WTC11 (cell line): ENCODE measurements around the gene MTM1. TPM values are rescaled to one million over a fixed set of nuclear protein-coding genes. Genes with fewer than 3 reads are reported as not detected.
A peak's percentile ranks its signal among the peaks of the same experiment; 100 is the strongest.

ENCODE experiments used
- ATAC-seq: fragments of 200-7000 bp; cut with Tn5 transposase; 2 replicates; pipeline ENCODE4 v1.10.0; 2021; ENCODE audit warnings: mild to moderate bottlenecking, moderate library complexity
- CTCF ChIA-PET: fragments of 300-600 bp; sonication (Branson Sonifier 250); formaldehyde crosslinking; loops from one replicate; lab custom pipeline; 2021; ENCODE audit warnings: antibody characterized with exemption; lab: Charles Lee
- POLR2A ChIA-PET: fragments of 350-600 bp; sonication (Branson Sonifier 250); formaldehyde crosslinking; loops from one replicate; lab custom pipeline; 2021; ENCODE audit warnings: antibody characterized with exemption; lab: Charles Lee
- DNase-seq: peaks from one replicate; pipeline ENCODE4 v3.0.0; 2021; ENCODE audit warnings: low spot score
- H3K27ac Mint-ChIP-seq: 2 replicates; pipeline ENCODE4 v1.8.0; 2021; ENCODE audit warnings: mixed read lengths
- H3K27me3 Mint-ChIP-seq: 2 replicates; pipeline ENCODE4 v1.8.0; 2021; ENCODE audit warnings: low read depth, mild to moderate bottlenecking, moderate library complexity, mixed read lengths
- H3K36me3 Mint-ChIP-seq: 2 replicates; pipeline ENCODE4 v1.8.0; 2021; ENCODE audit warnings: mixed read lengths
- H3K4me1 Mint-ChIP-seq: 2 replicates; pipeline ENCODE4 v1.8.0; 2022; ENCODE audit warnings: mixed read lengths
- H3K4me3 Mint-ChIP-seq: 2 replicates; pipeline ENCODE4 v1.8.0; 2021; ENCODE audit warnings: mild to moderate bottlenecking, moderate library complexity, mixed read lengths
- H3K9me3 Mint-ChIP-seq: 2 replicates; pipeline ENCODE4 v1.8.0; 2021; ENCODE audit warnings: mixed read lengths
- CREB1 ChIP-seq: sonication (generic); formaldehyde crosslinking; IDR thresholded peaks from 2 replicates; pipeline ENCODE4 v1.8.0; 2023; ENCODE audit warnings: mild to moderate bottlenecking, missing genetic modification reagents
- CREM ChIP-seq: sonication (generic); formaldehyde crosslinking; IDR thresholded peaks from 2 replicates; pipeline ENCODE4 v1.8.1; 2022; ENCODE audit warnings: mild to moderate bottlenecking, missing genetic modification reagents, moderate library complexity
- CTCF ChIP-seq: fragments of 200-600 bp; IDR thresholded peaks from 2 replicates; pipeline ENCODE4 v1.8.0; 2022; ENCODE audit warnings: antibody characterized with exemption
- E2F4 ChIP-seq: sonication (generic); formaldehyde crosslinking; IDR thresholded peaks from 2 replicates; pipeline ENCODE4 v1.8.1; 2022; ENCODE audit warnings: low read depth, mild to moderate bottlenecking, moderate library complexity, missing genetic modification reagents, borderline replicate concordance
- EMX1 ChIP-seq: fragments of 250-450 bp; sonication (Bioruptor Pico); IDR thresholded peaks from 2 replicates; pipeline ENCODE4 v1.8.0; 2021; ENCODE audit warnings: mild to moderate bottlenecking
- FOXP1 ChIP-seq: sonication (generic); formaldehyde crosslinking; IDR thresholded peaks from 2 replicates; pipeline ENCODE4 v1.8.0; 2022; ENCODE audit warnings: missing genetic modification reagents, mild to moderate bottlenecking, moderate library complexity, borderline replicate concordance
- MYBL2 ChIP-seq: sonication (generic); formaldehyde crosslinking; IDR thresholded peaks from 2 replicates; pipeline ENCODE4 v1.8.1; 2023; ENCODE audit warnings: mild to moderate bottlenecking, moderate library complexity, missing genetic modification reagents
- NFE2L1 ChIP-seq: sonication (generic); formaldehyde crosslinking; IDR thresholded peaks from 2 replicates; pipeline ENCODE4 v1.8.1; 2023; ENCODE audit warnings: missing genetic modification reagents
- NR3C1 ChIP-seq: sonication (generic); formaldehyde crosslinking; conservative IDR thresholded peaks from 2 replicates; pipeline ENCODE4 v1.8.1; 2023; ENCODE audit warnings: low read depth, mild to moderate bottlenecking, missing genetic modification reagents
- PRDM15 ChIP-seq: sonication (generic); formaldehyde crosslinking; IDR thresholded peaks from 2 replicates; pipeline ENCODE4 v1.8.0; 2022; ENCODE audit warnings: missing genetic modification reagents
- RELA ChIP-seq: sonication (generic); formaldehyde crosslinking; IDR thresholded peaks from 2 replicates; pipeline ENCODE4 v1.8.1; 2022; ENCODE audit warnings: missing genetic modification reagents, mild to moderate bottlenecking, borderline replicate concordance
- SMAD4 ChIP-seq: sonication (generic); formaldehyde crosslinking; IDR thresholded peaks from 2 replicates; pipeline ENCODE4 v1.8.0; 2022; ENCODE audit warnings: mild to moderate bottlenecking, missing genetic modification reagents
- TCF7 ChIP-seq: sonication (generic); formaldehyde crosslinking; IDR thresholded peaks from 2 replicates; pipeline ENCODE4 v1.8.0; 2022; ENCODE audit warnings: mild to moderate bottlenecking, low read depth, missing genetic modification reagents, moderate library complexity
- TEAD4 ChIP-seq: sonication (generic); formaldehyde crosslinking; IDR thresholded peaks from 2 replicates; pipeline ENCODE4 v1.8.0; 2022; ENCODE audit warnings: mild to moderate bottlenecking, missing genetic modification reagents
- ZMAT4 ChIP-seq: fragments of 250-450 bp; sonication (Bioruptor Pico); IDR thresholded peaks from 2 replicates; pipeline ENCODE4 v1.9.0; 2021; ENCODE audit warnings: mild to moderate bottlenecking
- ZNF317 ChIP-seq: sonication (generic); formaldehyde crosslinking; IDR thresholded peaks from 2 replicates; pipeline ENCODE4 v1.8.1; 2023; ENCODE audit warnings: low read depth, mild to moderate bottlenecking, moderate library complexity, missing genetic modification reagents, borderline replicate concordance
- ZNF416 ChIP-seq: fragments of 250-450 bp; sonication (Bioruptor Pico); IDR thresholded peaks from 2 replicates; pipeline ENCODE4 v1.9.0; 2021; ENCODE audit warnings: mild to moderate bottlenecking, inconsistent platforms
- ZNF512 ChIP-seq: sonication (generic); formaldehyde crosslinking; IDR thresholded peaks from 2 replicates; pipeline ENCODE4 v1.8.1; 2022; ENCODE audit warnings: missing genetic modification reagents, borderline replicate concordance
- ZNF671 ChIP-seq: fragments of 250-450 bp; sonication (Bioruptor Pico); IDR thresholded peaks from 2 replicates; pipeline ENCODE4 v1.8.0; 2021; ENCODE audit warnings: mild to moderate bottlenecking
- total RNA-seq: library from RNA; stranded (reverse); gene quantifications from 3 replicates; pipeline ENCODE4 v1.2.3, GENCODE V29; 2021
- TF ChIP-seq, protein P1 (sequence below): sonication (generic); formaldehyde crosslinking; IDR thresholded peaks from 2 replicates; pipeline ENCODE4 v1.8.1; 2023; ENCODE audit warnings: mild to moderate bottlenecking, missing genetic modification reagents, borderline replicate concordance
- TF ChIP-seq, protein P2 (sequence below): sonication (generic); formaldehyde crosslinking; IDR thresholded peaks from 2 replicates; pipeline ENCODE4 v1.8.1; 2023; ENCODE audit warnings: mild to moderate bottlenecking, missing genetic modification reagents

Gene MTM1
- total RNA-seq, 1 experiment from 2014 or later, result 10.4 TPM

- TF ChIP-seq RELA (CRISPR knock-in tag) (no peak), NFE2L1 (CRISPR knock-in tag) (no peak), SMAD4 (no peak), ZMAT4 (no peak), CREM (CRISPR knock-in tag) (no peak), E2F4 (CRISPR knock-in tag) (no peak)
Measured at GRCh38 chrX:150573106-150573505, 4.7 kb downstream of the MTM1 start (continued).

GRCh38 chrX:150573702-150574101 lies 5.3 kb downstream of the MTM1 start:
- peaks cover 76% of the 10 kb centered on the region for H3K4me1 Mint-ChIP-seq
- no peak for ATAC-seq
- 0 out of 2 replicates have a peak overlapping the region, but pooled peaks have one; percentile 16 for H3K4me3 Mint-ChIP-seq
- ChIA-PET POLR2A (no interaction called here), CTCF (interaction anchor here (1.3 kb wide), 1 partner anchor 124 kb away, joined by 3 read pairs; no protein-coding TSS in a partner anchor)
- peaks cover 10% of the 10 kb centered on the region for H3K27me3 Mint-ChIP-seq
- H3K36me3 Mint-ChIP-seq, result peaks cover 9% of the 10 kb centered on the region
- peaks cover 9% of the 10 kb centered on the region; the same call in 1 of the 2 replicates for H3K9me3 Mint-ChIP-seq
- DNase-seq, result no peak
- H3K27ac Mint-ChIP-seq, result no peak overlapping the region
- TF ChIP-seq ZNF317 (CRISPR knock-in tag) (no peak), ZMAT4 (no peak), ZNF671 (CRISPR knock-in tag) (no peak), FOXP1 (CRISPR knock-in tag) (no peak), PRDM15 (no peak), TCF7 (CRISPR knock-in tag) (no peak), CREB1 (CRISPR knock-in tag) (no peak), CTCF (no peak), NR3C1 (no peak), ZNF416 (no peak), ZNF512 (CRISPR knock-in tag) (no peak), EMX1 (CRISPR knock-in tag) (no peak), TEAD4 (CRISPR knock-in tag) (no peak), MYBL2 (CRISPR knock-in tag) (no peak)
- TF ChIP-seq, protein P1, sequence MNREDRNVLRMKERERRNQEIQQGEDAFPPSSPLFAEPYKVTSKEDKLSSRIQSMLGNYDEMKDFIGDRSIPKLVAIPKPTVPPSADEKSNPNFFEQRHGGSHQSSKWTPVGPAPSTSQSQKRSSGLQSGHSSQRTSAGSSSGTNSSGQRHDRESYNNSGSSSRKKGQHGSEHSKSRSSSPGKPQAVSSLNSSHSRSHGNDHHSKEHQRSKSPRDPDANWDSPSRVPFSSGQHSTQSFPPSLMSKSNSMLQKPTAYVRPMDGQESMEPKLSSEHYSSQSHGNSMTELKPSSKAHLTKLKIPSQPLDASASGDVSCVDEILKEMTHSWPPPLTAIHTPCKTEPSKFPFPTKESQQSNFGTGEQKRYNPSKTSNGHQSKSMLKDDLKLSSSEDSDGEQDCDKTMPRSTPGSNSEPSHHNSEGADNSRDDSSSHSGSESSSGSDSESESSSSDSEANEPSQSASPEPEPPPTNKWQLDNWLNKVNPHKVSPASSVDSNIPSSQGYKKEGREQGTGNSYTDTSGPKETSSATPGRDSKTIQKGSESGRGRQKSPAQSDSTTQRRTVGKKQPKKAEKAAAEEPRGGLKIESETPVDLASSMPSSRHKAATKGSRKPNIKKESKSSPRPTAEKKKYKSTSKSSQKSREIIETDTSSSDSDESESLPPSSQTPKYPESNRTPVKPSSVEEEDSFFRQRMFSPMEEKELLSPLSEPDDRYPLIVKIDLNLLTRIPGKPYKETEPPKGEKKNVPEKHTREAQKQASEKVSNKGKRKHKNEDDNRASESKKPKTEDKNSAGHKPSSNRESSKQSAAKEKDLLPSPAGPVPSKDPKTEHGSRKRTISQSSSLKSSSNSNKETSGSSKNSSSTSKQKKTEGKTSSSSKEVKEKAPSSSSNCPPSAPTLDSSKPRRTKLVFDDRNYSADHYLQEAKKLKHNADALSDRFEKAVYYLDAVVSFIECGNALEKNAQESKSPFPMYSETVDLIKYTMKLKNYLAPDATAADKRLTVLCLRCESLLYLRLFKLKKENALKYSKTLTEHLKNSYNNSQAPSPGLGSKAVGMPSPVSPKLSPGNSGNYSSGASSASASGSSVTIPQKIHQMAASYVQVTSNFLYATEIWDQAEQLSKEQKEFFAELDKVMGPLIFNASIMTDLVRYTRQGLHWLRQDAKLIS, result no peak
- TF ChIP-seq, protein P2, sequence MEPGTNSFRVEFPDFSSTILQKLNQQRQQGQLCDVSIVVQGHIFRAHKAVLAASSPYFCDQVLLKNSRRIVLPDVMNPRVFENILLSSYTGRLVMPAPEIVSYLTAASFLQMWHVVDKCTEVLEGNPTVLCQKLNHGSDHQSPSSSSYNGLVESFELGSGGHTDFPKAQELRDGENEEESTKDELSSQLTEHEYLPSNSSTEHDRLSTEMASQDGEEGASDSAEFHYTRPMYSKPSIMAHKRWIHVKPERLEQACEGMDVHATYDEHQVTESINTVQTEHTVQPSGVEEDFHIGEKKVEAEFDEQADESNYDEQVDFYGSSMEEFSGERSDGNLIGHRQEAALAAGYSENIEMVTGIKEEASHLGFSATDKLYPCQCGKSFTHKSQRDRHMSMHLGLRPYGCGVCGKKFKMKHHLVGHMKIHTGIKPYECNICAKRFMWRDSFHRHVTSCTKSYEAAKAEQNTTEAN (CRISPR knock-in tag), result no peak
